Kidney (tissue), 14 donors: ENCODE data around the gene CREG2. TPM values are rescaled to one million over a fixed set of nuclear protein-coding genes. Genes with fewer than 3 reads are reported as not detected.

Experiments used
- DNase-seq, 5 donors: peaks; one replicate each; pipeline ENCODE4 v3.0.0-alpha.2; 2013 to 2020
- FAIRE-seq: peaks from 2 replicates; lab custom pipeline; 2012; peaks lifted over from hg19 to GRCh38; lab: Jason Lieb, UNC
- H3K27ac ChIP-seq, 2 donors: one replicate each; pipeline ENCODE4 v1.7.0; 2013; ENCODE audit warnings: low read depth in 2 of 2, low read length in 2 of 2, inconsistent platforms in 1 of 2
- H3K27me3 ChIP-seq: one replicate; pipeline ENCODE4 v1.7.1; 2013; ENCODE audit warnings: low read length, inconsistent platforms; ENCODE audit not compliant: control insufficient read depth, insufficient read depth
- H3K36me3 ChIP-seq, 3 donors: one replicate each; pipeline versions ENCODE4 v1.7.0 to v1.7.1; 2013; ENCODE audit warnings: low read length in 3 of 3, control low read depth in 1 of 3, inconsistent platforms in 1 of 3; ENCODE audit not compliant: insufficient read depth in 3 of 3, control insufficient read depth in 2 of 3
- H3K4me1 ChIP-seq, 3 donors: one replicate each; pipeline versions ENCODE4 v1.7.0 to v1.7.1; 2013; ENCODE audit warnings: low read length in 3 of 3, inconsistent platforms in 1 of 3, low read depth in 1 of 3; ENCODE audit not compliant: control insufficient read depth in 2 of 3, insufficient read depth in 2 of 3
- H3K4me3 ChIP-seq, 3 donors: one replicate each; pipeline versions ENCODE4 v1.7.0 to v1.8.1; 2013; ENCODE audit warnings: low read length in 3 of 3, control low read depth in 1 of 3, inconsistent platforms in 1 of 3
- H3K9ac ChIP-seq, 3 donors: one replicate each; pipeline versions ENCODE4 v1.7.0 to v1.7.1; 2013; ENCODE audit warnings: low read length in 3 of 3, control low read depth in 1 of 3, inconsistent platforms in 1 of 3
- H3K9me3 ChIP-seq, 3 donors: one replicate each; pipeline versions ENCODE4 v1.7.0 to v1.7.1; 2013; ENCODE audit warnings: low read length in 3 of 3, control low read depth in 1 of 3, inconsistent platforms in 1 of 3; ENCODE audit not compliant: control insufficient read depth in 2 of 3, insufficient read depth in 1 of 3
- CTCF ChIP-seq: IDR thresholded peaks from 3 replicates; pipeline ENCODE4 v1.5.1; 2012; ENCODE audit warnings: mild to moderate bottlenecking, moderate library complexity, borderline replicate concordance; ENCODE audit not compliant: insufficient read depth; ENCODE audit errors: extremely low read depth
- intact Hi-C: fragments of 100-400 bp; cut with DNase I; formaldehyde crosslinking; loops from one replicate; pipeline ENCODE4 v1.11.1; 2022
- polyA plus RNA-seq: library from polyadenylated mRNA; stranded (reverse); fragments of 350-450 nt; fragmentation: Illumina TruSeq; extraction: RNeasy Lipid Tissue Mini Kit (QIAGEN cat#74804); gene quantifications from one replicate; pipeline ENCODE4 v1.2.3, GENCODE V29; 2014; ENCODE audit warnings: low read depth, low replicate concordance; ENCODE audit not compliant: insufficient read depth
- total RNA-seq: library from RNA; stranded (reverse); fragmentation: NEBNext Ultra II Directional; extraction: Animal tissue kit (Norgen Biotek cat#: 25700); gene quantifications from one replicate; pipeline ENCODE4 v1.2.1, GENCODE V29; 2021
- donor health status: control.
- donor health status: control.
- donor health status: control.
- donor health status: control.
- donor health status: control.
- donor health status: DM: yes; HTN: yes; CAD: no.
- donor health status: Normal renal cell carcinoma (clear cell type).

CREG2 gene
- total and polyA plus RNA-seq, 2 donors from 2014 or later = 0.69 TPM; not detected in 1

- peaks cover 5 to 12% (median 6%) of the 10 kb centered on the region in 3 donors for H3K4me1 ChIP-seq
- no peaks in the 10 kb centered on the region for H3K36me3 ChIP-seq
- DNase-seq (no peak), FAIRE-seq (no peak)
- peak overlapping the region; percentile 47 to 85 (median 82) for H3K4me3 ChIP-seq
- no peak for TF ChIP-seq CTCF
- peak overlapping the region; percentile 20 to 91 (median 20) for H3K9ac ChIP-seq
- H3K9me3 ChIP-seq = no peaks in the 10 kb centered on the region
- intact Hi-C loops = no loop called here
- peak overlapping the region; percentile 15 to 95 for H3K27ac ChIP-seq
- no peaks in the 10 kb centered on the region for H3K27me3 ChIP-seq
These were observed 80.9 kb downstream of the CREG2 start for GRCh38 chr2:101306410-101306809.

DNA sequence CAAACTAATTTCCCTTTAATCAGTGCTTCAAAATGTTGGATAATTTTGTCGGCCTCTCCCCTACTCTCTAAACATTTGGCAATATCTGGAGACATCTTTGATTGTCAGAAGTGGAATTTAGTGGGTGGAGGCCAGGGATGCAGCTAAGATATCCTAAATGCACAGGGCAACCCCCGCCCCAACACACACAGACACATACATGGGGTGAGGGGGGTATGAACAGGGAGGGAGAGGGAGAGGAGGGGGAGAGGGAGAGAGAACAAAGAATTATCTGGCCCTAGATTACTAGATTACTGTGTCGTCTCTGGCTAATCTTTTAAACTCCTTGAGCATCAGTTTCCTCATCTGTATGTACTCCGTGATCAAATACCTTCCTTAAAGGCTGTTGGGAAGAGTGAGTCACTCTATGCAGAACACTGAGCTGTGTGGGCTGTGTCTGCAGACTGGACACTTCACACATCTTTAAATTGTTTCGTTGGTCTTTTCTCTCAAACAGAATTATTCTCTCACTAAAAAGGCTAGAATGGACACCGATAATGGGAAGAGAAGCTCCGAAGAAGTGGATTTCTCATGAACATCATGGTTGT lies 81.7 kb downstream of the CREG2 start:
- intact Hi-C loops = no loop called here
- peak overlapping the region in 1 of 3 donors; percentile 91 for H3K9ac ChIP-seq
- H3K27ac ChIP-seq = no peak overlapping the region
- H3K36me3 ChIP-seq = no peaks in the 10 kb centered on the region
- DNase-seq = no peak
- no peaks in the 10 kb centered on the region for H3K27me3 ChIP-seq
- peaks cover 0 to 12% (median 5%) of the 10 kb centered on the region in 3 donors for H3K4me1 ChIP-seq
- TF ChIP-seq CTCF = no peak
- FAIRE-seq = no peak
- H3K9me3 ChIP-seq = no peaks in the 10 kb centered on the region
- H3K4me3 ChIP-seq = peak overlapping the region in 2 of 3 donors; percentile 82 to 85

- Histone ChIP-seq H3K4me3 (peak overlapping the region in 1 of 3 donors; percentile 10), H3K36me3 (no peaks in the 10 kb centered on the region), H3K9ac (no peak overlapping the region), H3K9me3 (no peaks in the 10 kb centered on the region), H3K4me1 (peaks cover 0 to 12% (median 5%) of the 10 kb centered on the region in 3 donors), H3K27ac (no peak overlapping the region), H3K27me3 (no peaks in the 10 kb centered on the region)
- DNase-seq (no peak), FAIRE-seq (no peak)
- no peak for TF ChIP-seq CTCF
- intact Hi-C loops = no loop called here
These were observed 82.3 kb downstream of the CREG2 start for GRCh38 chr2:101305035-101305434.
